Erythroblast (primary cell): ENCODE data around the gene MZT2B.

Experiments
- GATA1 ChIP-seq: IDR thresholded peaks from 2 replicates; pipeline ENCODE4 v1.6.1; 2011; ENCODE audit warnings: low read depth, mild to moderate bottlenecking, control low read depth, low read length, moderate library complexity
- POLR2A ChIP-seq: IDR thresholded peaks from 2 replicates; pipeline ENCODE4 v1.6.1; 2011; ENCODE audit warnings: mild to moderate bottlenecking, low read length

DNA sequence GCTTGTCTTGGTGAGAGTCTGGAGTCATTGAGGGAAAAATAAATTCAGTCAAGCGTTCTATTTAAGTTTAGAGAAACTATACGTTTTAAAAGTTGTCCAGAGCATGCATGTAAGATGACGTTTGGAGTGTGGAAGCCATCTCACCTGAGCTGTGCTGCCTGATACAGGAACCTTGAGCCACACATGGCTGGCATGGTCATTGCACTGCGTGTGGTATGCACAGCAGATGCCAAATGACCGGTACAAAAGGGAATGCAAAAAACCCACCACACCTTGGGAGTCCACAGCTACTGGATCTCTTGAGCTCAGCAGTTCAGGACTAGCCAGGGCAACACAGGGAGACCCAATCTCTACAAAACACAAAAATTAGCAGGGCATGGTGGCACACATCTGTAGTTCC, 4.3 kb downstream of the MZT2B start:
- no peak for TF ChIP-seq POLR2A
- TF ChIP-seq GATA1 = no peak
